ENCODE results near the gene PPP1R12A. TPM values are rescaled to one million over a fixed set of nuclear protein-coding genes. Genes with fewer than 3 reads are reported as not detected.
"Not testable (repeated sequence)": the region's sequence is repeated elsewhere in the genome, so short reads cannot be mapped to it uniquely, and the experiment has no call there.

The PPP1R12A gene
- total RNA-seq, 1 donor from 2014 or later = 95.8 TPM

GRCh38 chr12:79818856-79819255 lies 116.0 kb downstream of the PPP1R12A start:
- Histone ChIP-seq H3K36me3 (peaks cover 0 to 40% of the 10 kb centered on the region in 2 donors), H3K27ac (no peak overlapping the region), H3K4me3 (no peak overlapping the region), H3K27me3 (no peaks in the 10 kb centered on the region), H3K9me3 (no peaks in the 10 kb centered on the region), H3K4me1 (peaks cover 18% of the 10 kb centered on the region)
- no peak for DNase-seq (ENCODE audit: extremely low spot score in 2 of 2)
- TF ChIP-seq POLR2AphosphoS5 (IDR thresholded peaks at IDR 0.05; ENCODE audit: insufficient read depth in 1 of 2, low read depth in 1 of 2) (no peak), CTCF (IDR thresholded peaks at IDR 0.05) (no peak), POLR2A (IDR thresholded peaks at IDR 0.05) (no peak)
- intact Hi-C loops (cut with DNase I) = no loop called here

- H3K27me3 ChIP-seq; H3K27ac ChIP-seq; intact Hi-C loops (cut with DNase I): not testable (repeated sequence)
Observed at GRCh38 chr12:79784366-79785065, 150.4 kb downstream of the PPP1R12A start.

GRCh38 chr12:79782172-79782900 lies 152.6 kb downstream of the PPP1R12A start:
- H3K36me3 ChIP-seq = peaks cover 0 to 12% of the 10 kb centered on the region in 2 donors

More at GRCh38 chr12:79784366-79785065, 150.4 kb downstream of the PPP1R12A start:
- not testable (repeated sequence) for H3K4me1 ChIP-seq; H3K4me3 ChIP-seq; H3K9me3 ChIP-seq; DNase-seq (ENCODE audit: extremely low spot score in 2 of 2)
- peaks cover 0 to 27% of the 10 kb centered on the region in 2 donors for H3K36me3 ChIP-seq

GRCh38 chr12:79778802-79779448 lies 156.0 kb downstream of the PPP1R12A start:
- Histone ChIP-seq H3K27ac (no peak overlapping the region), H3K4me1 (peaks cover 26% of the 10 kb centered on the region), H3K27me3 (no peaks in the 10 kb centered on the region), H3K4me3 (no peak overlapping the region), H3K9me3 (no peaks in the 10 kb centered on the region), H3K36me3 (peaks cover 0 to 9% of the 10 kb centered on the region in 2 donors)
- no peak for TF ChIP-seq POLR2A (IDR thresholded peaks at IDR 0.05)
- TF ChIP-seq CTCF (IDR thresholded peaks at IDR 0.05) = no peak
- DNase-seq (ENCODE audit: extremely low spot score in 2 of 2) = no peak
- intact Hi-C loops (cut with DNase I) = no loop called here

More at GRCh38 chr12:79782172-79782900, 152.6 kb downstream of the PPP1R12A start:
- Histone ChIP-seq H3K27ac (no peak overlapping the region), H3K9me3 (no peaks in the 10 kb centered on the region), H3K4me3 (no peak overlapping the region), H3K27me3 (no peaks in the 10 kb centered on the region), H3K4me1 (peaks cover 5% of the 10 kb centered on the region)
- DNase-seq (ENCODE audit: extremely low spot score in 2 of 2) = no peak
- TF ChIP-seq POLR2AphosphoS5 (IDR thresholded peaks at IDR 0.05; ENCODE audit: insufficient read depth in 1 of 2, low read depth in 1 of 2) (no peak), CTCF (IDR thresholded peaks at IDR 0.05) (no peak), POLR2A (IDR thresholded peaks at IDR 0.05) (no peak)
- intact Hi-C loops (cut with DNase I) = no loop called here

- H3K27ac ChIP-seq = peak overlapping the region; percentile 52
- no peak overlapping the region for H3K4me3 ChIP-seq
- no peaks in the 10 kb centered on the region for H3K27me3 ChIP-seq
- intact Hi-C loops (cut with DNase I) = no loop called here
- DNase-seq (ENCODE audit: extremely low spot score in 2 of 2) = no peak
- TF ChIP-seq CTCF (IDR thresholded peaks at IDR 0.05) (no peak), POLR2AphosphoS5 (IDR thresholded peaks at IDR 0.05; ENCODE audit: insufficient read depth in 1 of 2, low read depth in 1 of 2) (no peak), POLR2A (IDR thresholded peaks at IDR 0.05) (no peak)
- peaks cover 21% of the 10 kb centered on the region for H3K4me1 ChIP-seq
- H3K36me3 ChIP-seq = peaks cover 0 to 12% of the 10 kb centered on the region in 2 donors
- H3K9me3 ChIP-seq = no peaks in the 10 kb centered on the region
Observed at GRCh38 chr12:79776111-79776510, 158.8 kb downstream of the PPP1R12A start.

All from vagina (tissue), 2 donors.